HL-60/S4 (cell line): ENCODE data around the gene GNG10.

Experiments
- in situ Hi-C: fragments of 300-500 bp; cut with MboI; formaldehyde crosslinking; loops from 2 replicates; pipeline ENCODE4 v1.14.3; 2022; ENCODE audit warnings: low sequenced_read_pairs

Gene GNG10

DNA sequence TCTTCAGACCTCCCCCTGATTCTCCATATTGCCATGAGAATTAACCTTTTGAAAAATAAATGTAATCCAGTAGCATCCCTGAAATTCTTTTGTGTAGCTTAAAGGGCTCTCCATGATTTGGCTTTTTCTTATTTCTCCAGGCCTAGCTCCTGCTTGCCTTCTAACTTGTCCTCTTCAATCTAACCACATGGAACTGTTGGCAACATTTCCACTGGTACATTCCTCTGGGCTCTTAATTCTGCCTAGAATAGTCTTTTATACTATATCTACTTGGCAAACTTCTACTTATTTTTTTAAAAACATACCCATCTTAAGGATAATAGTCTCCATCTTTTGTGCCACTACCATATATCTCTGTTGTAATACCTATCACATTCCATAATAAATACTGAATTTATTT, 54.1 kb downstream of the GNG10 start:
- in situ Hi-C loops = no loop called here

DNA sequence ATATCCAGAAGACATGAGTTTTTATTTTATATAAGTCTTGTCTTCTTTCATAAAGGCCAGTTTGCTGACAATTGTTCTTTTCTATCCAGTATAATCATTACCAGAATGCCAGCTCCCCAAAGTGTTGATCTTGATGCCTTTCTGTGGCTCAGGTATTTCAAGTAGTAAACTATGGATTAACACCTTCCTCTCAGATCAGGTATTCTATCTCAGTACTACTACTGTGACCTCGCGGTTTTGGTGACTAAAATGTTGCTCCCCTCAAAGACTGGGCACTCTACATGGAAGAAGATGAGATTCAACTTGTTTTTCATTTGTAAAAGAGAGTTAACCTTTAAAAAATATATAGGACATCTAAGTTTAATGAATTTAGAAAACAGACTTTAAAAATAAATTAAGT, 58.1 kb downstream of the GNG10 start:
- in situ Hi-C loops = no loop called here
